ENCODE data around the gene DENND2A.

The DENND2A gene

GRCh38 chr7:140619176-140619575 is 21.4 kb downstream of the DENND2A start:
- DNase-seq (ENCODE audit: low spot score): no peak

DNA sequence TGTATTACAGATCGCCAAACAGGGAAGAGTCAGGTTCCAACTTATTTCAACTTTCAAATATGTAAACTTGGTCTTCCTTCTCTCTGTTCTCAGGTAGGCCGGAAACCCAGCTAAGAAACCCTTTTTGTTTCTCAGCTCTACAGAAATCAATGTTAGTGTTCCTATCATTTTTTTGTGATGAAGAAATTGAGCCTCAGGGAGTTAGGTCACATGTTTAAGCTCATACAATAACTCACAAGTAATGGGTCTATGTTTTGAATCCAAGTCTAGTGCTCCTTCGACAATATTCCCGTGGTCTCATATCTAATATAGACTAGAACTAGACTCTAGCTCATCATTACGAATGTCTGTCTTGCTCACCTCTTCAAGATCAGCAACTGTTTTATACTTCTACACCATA is 22.3 kb downstream of the DENND2A start:
- no peak for DNase-seq (ENCODE audit: low spot score)

DNA sequence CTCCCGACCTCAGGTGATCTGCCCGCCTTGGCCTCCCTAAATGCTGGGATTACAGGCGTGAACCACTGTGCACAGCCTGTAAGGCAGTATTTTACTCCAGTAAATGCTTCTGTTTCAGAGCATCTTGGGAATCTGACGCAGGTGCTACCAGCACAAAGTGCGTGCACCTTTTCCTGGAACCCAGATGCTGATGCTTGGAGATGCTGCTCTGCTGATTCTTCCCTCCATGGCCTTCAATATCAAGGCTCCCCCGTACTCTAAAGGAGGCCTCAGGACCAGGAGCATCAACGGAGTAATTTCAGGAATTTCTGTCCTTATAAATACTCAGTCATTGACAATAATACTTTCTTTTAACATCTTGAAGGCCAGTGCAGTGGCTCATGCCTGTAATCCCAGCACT is 23.5 kb downstream of the DENND2A start:
- DNase-seq (ENCODE audit: low spot score): no peak

- DNase-seq (ENCODE audit: low spot score): no peak
Measured at GRCh38 chr7:140616328-140616727, 24.3 kb downstream of the DENND2A start.

DNA sequence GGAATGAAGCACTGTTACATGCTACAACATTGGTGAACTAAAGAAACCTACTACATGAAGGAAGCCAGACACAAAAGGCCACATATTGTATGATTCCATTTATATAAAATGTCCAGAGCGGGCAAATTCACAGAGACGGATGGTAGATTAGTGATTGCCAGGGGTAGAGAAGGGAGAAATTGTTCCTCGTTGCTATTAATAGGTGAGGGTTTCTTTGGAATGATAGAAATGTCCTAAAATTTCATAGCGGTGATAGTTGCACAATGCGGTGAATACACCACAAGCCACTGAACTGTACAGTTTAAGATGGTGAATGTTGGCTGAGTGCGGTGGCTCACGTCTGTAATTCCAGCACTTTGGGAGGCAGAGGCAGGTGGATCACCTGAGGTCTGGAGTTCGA is 29.0 kb downstream of the DENND2A start:
- DNase-seq (ENCODE audit: low spot score): no peak

GRCh38 chr7:140610204-140611165 is 30.1 kb downstream of the DENND2A start:
- no peak for DNase-seq (ENCODE audit: low spot score)

DNA sequence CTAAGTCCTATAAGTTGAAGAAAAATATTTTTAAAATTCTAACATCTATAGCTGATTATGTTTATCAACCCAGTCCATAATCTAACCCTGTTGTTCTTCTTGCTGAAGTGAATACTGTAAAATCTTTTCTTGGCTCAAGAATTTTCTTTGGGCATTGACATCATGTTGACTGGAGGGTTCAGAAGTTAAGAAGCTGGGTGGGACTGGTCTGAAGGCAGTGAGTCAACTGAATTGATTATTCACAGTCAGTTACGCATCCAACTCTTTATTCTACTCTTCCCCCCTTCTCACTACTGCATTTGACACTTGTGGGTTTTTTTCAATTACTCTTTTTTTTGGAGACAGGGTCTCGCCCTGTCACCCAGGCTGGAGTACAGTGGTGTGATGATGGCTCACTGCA is 31.0 kb downstream of the DENND2A start:
- DNase-seq (ENCODE audit: low spot score): no peak

DNA sequence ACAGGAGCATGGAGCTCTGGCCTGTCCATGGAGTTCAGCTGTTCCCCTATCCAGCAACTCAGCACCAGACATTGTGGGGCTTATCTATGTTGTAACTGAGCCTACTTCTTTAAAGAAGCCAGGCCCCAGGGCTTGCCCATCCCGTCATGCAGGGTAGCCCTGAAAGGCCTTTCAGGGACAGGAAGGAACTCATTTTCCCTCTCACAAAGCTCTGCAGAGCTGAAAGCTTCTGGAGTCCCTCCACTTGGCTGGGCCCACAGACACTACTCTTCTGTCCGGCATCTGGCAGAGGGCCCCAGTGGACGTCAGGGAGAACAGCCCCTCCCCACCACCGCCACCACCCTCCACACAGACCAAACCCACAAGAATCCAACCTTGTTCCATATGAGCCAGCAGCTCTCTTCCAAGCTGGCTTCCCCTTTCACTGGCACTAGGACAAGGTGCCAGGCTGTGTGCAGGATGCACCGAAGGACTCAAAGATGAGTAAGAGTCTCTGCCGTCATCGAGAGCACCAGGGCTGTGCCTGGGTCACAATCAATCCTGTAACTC is 33.1 kb downstream of the DENND2A start:
- DNase-seq (ENCODE audit: low spot score): no peak

- DNase-seq (ENCODE audit: low spot score): no peak
Measured at GRCh38 chr7:140605337-140605736, 35.3 kb downstream of the DENND2A start.

DNA sequence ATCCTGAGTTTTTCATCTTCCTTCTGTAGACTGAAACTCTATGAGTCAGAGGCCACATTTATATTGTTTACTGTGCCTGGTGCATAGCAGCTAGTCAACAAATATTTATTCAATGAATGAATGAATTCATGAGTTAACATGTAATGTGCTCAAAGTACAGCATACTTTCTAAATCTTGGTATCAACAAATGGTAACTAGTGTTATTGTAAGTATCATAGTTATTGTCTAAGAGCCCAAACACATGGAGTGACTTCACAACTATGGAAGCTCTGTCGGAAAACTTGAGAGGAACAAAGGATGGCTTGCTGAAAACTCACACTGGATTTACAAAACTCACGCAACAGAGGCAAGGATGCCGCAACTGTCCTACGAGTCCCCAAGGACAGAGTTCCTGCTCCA is 35.9 kb downstream of the DENND2A start:
- DNase-seq (ENCODE audit: low spot score): no peak

DNA sequence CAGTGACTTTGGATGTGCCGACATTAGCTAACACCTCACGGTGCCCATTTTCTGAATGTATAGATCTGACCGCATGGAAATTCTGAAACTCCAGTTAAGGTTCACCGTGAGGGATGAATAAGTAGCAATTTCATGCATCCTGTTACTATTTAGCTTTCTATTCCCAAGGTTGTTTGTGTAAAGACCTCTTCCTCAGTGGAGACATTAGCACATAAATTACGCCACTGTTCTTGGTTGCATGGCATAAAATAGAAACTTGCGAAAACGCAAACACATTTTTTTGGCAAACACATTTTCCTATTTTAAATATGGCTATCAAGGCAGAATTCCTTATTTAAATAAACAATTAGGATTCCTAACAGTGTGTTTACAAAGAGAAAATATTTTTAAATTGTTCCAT is 36.5 kb downstream of the DENND2A start:
- DNase-seq (ENCODE audit: low spot score): no peak

GRCh38 chr7:140601566-140602174 is 38.9 kb downstream of the DENND2A start:
- DNase-seq (ENCODE audit: low spot score): no peak

GRCh38 chr7:140600341-140600740 is 40.3 kb downstream of the DENND2A start:
- no peak for DNase-seq (ENCODE audit: low spot score)

DNA sequence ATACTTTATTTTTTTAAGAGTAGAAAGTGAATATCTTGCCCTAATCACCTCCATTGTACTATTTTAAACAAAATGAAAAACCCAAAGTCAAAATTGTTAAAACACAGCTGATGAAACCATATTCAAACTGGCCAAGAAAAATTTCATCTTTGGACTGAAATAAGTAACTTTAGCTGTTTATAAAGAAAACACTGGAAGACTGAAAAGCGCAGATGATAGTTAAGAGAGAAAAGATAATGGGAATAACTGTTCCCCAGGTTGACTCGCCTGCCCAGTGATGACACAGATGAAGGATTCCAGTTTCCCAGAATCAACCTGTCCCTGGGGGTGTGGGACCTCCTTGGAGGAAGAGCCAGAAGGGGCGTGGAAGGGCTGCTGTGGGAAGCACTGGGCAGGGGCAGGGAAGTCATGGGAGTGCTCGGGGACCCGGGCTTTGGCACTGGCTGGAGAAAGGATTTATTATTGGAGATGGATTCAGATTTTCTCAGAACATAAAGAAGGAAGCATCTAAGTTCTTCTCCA is 43.1 kb downstream of the DENND2A start:
- no peak for DNase-seq (ENCODE audit: low spot score)

DNA sequence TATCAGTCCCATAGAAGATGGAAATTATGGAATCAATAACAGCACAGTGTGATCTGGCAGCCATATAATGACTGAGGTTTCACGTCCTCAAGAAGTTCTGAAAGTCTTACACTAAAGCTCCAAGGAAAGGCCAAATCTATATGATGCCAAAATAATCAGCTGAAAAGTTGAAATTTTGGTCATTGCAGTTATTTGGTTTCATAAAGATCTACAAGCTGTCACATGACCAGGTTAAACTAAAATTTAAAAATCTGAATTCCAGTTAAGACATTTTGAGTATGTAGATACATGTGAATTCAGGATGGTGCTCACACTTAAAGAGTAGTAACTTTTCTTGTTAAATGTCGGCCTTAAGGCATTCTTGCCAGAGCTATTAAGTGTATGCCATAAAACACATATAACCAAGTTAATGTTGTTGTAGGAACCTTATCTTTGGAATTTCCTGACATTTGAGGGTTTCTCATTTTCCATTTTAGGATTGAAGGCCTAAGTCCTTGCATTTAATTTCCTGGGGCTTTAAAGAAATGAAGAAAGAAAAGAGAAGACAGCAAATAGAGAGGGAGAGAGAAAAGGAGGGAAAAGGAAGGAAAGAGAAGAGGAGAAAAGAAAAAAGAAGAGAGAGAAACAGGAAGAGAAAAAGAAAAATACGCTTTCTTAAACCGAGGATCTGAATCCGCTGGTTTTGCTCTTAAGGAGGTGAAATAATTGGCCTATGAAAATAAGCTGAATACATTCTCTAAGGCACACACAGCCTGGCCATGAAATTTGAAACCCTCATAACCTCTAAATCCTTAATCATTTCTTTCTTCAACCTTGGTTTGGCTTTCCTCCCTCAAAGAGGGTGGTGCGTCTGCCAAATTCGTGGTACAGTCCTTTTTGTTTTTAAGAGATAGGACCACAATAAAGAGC is 43.8 kb downstream of the DENND2A start:
- DNase-seq (ENCODE audit: low spot score): no peak

- DNase-seq (ENCODE audit: low spot score): no peak
Measured at GRCh38 chr7:140595468-140596092, 45.0 kb downstream of the DENND2A start.

DNA sequence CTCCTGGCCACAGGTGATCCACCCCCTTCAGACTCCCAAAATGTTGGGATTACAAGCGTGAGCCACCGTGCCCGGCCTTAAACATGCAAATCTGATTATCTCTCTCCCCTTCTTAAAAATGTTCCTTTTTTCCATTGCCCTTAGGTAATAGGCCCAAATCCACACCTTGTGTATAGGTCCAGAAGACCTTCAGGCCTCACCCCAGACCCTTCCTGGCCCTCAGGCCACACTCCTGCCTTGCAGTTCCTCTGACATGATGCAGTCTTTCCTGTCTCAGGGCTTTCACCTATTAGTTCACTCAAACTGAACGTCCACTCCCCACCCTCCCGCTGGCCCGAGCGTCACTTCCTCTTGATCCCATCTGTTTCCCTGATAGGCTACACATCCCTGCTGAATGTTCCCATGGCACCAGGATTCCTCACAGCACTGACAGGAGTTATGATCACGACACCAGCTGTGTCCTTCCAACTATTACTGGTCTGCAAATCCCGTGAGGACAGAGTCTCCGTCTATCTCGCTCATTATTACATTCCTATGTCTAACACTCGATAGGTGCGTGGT is 46.4 kb downstream of the DENND2A start:
- DNase-seq (ENCODE audit: low spot score): no peak

GRCh38 chr7:140593672-140593982 is 47.0 kb downstream of the DENND2A start:
- no peak for DNase-seq (ENCODE audit: low spot score)

- DNase-seq (ENCODE audit: low spot score): no peak
Measured at GRCh38 chr7:140592964-140593671, 47.5 kb downstream of the DENND2A start.

GRCh38 chr7:140591180-140591902 is 49.3 kb downstream of the DENND2A start:
- no peak for DNase-seq (ENCODE audit: low spot score)

Measured in germinal center (tissue), 1 donor.